Retinal pigment epithelial cell (primary cell): ENCODE data around the gene ZNF84.

ENCODE experiments used
- DNase-seq: peaks from one replicate; pipeline ENCODE4 v3.0.0-alpha.2; 2010; ENCODE audit warnings: low read depth
- H3K4me3 ChIP-seq: 2 replicates; pipeline ENCODE4 v1.5.1; 2011; ENCODE audit warnings: mild to moderate bottlenecking, low read length, control low read depth, moderate library complexity
- TF ChIP-seq, protein P1 (sequence below): conservative IDR thresholded peaks from 2 replicates; pipeline ENCODE4 v1.5.1; 2011; ENCODE audit warnings: low read depth, low read length, control low read depth, inconsistent platforms

Gene ZNF84

DNA sequence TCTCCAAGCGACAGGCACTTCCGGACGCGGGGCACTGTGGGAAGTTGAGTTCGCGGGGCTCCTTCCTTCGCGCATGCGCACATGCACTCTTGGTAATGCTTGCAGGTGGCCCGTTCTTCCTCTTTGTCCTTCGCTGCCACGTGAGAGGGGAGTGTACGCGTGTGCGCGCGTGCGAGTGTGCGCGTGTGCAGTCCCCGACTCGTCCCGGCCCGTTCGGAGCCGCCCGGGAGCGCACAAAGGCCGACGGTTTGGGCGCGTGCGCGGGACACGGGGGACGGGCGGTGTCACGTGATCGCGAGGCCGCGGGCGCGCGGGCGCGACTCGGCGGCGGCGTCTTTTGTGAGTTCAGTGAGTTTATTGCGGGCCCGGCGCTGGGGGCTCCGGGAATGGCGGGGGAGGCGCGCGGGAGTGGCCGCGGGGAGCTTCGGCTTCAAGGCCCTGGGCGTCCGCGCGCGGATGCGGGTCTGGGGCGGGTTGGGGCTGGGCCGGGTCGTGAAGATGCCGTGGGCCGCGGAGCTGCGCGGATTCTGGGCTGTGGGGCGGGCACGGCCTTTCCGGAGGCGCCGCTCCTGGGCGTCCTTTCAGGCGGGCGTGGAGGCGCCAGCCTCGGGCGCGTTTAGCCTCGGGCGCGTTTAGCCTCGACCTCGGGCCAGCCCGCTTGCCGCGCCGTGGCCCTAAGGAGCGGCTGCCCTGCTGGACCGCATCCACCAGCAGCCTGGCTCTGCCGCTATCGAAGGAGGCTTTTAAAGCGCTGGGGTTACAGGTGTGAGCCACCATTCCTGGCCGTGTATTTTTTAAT lies at the start of gene ZNF84:
TSS of gene ZNF84 (plus strand) at position 303 of the 799 bp plus-strand sequence. CDS start 3,959 bp downstream, outside the sequence.
- peak within 1 kb of the TSS; percentile 67 for H3K4me3 ChIP-seq
- TF ChIP-seq, protein P1, sequence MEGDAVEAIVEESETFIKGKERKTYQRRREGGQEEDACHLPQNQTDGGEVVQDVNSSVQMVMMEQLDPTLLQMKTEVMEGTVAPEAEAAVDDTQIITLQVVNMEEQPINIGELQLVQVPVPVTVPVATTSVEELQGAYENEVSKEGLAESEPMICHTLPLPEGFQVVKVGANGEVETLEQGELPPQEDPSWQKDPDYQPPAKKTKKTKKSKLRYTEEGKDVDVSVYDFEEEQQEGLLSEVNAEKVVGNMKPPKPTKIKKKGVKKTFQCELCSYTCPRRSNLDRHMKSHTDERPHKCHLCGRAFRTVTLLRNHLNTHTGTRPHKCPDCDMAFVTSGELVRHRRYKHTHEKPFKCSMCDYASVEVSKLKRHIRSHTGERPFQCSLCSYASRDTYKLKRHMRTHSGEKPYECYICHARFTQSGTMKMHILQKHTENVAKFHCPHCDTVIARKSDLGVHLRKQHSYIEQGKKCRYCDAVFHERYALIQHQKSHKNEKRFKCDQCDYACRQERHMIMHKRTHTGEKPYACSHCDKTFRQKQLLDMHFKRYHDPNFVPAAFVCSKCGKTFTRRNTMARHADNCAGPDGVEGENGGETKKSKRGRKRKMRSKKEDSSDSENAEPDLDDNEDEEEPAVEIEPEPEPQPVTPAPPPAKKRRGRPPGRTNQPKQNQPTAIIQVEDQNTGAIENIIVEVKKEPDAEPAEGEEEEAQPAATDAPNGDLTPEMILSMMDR: no peak
- DNase-seq: peak; percentile 95

DNA sequence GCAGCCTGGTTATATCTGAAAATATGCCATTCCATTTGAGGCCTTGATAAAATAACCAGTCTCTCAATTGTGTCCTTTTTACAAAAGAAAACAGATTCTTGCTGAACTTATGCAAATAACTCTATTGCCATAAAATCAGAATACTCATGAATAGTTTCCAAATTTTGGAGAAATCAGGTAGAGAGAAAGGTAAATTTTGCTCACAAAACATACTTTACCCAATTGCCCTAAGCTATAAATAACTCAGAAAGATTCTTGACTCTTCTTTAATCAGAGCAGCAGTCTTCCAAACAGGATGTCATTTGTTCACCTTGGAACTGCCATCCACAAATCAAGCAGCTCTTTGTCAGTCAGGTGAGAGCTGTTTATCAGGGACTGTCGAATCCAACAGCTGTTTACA lies 38.6 kb upstream of the ZNF84 start:
- no peak overlapping the region for H3K4me3 ChIP-seq
- DNase-seq: no peak
- TF ChIP-seq, protein P1: no peak

DNA sequence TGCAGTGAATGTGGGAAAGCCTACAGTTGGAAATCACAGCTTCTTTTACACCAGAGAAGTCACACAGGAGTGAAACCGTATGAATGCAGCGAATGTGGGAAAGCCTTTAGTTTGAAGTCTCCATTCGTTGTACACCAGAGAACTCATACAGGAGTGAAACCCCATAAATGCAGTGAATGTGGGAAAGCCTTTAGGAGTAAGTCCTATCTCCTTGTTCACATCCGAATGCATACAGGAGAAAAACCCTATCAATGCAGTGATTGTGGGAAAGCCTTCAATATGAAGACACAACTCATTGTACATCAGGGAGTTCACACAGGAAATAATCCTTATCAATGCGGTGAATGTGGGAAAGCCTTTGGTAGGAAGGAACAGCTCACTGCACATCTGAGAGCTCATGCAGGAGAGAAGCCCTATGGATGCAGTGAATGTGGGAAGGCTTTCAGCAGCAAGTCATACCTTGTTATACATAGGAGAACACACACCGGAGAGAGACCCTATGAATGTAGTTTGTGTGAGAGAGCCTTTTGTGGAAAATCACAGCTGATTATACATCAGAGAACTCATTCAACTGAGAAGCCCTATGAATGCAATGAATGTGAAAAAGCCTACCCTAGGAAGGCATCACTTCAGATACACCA lies 26.5 kb upstream of the ZNF84 start:
- TF ChIP-seq, protein P1: no peak
- no peak overlapping the region for H3K4me3 ChIP-seq
- DNase-seq: no peak

DNA sequence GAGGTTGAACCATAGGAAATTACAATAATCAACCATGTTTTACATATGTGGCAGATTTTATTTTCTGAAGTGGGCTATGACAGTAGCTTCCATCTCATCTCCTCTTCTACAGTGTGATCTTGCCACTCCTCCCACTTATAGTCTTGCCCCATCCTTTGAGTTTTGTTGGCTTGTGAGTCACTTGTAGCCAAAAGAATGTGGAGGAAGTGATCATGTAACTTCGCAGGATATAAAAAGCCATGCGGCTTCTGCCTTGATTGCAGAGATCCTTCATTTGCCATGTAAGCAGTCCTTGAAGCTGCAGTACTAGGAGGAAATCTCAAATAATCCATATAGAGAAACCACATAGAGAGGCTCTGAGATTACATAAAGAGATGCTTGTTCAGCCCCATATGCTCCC lies 13.7 kb upstream of the ZNF84 start:
- DNase-seq: no peak
- TF ChIP-seq, protein P1: no peak
- H3K4me3 ChIP-seq: no peak overlapping the region

DNA sequence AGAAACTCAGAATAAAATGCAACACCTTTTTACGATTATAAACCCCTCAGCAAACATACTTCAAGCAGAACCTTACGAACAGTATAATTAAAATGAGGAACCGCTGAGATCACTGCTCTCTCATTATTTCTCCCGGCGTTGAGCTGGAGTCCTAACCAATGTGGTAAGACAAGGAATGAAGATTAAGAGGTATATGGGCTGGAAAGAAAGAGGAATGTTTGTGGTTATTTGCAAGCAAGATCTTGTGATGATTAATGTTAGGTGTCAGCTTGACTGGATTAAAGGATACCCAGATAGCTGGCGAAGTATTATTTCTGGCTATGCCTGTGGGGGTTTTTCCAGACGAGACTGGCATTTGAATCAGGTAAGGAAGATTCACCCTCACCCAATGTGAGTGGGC lies 10.3 kb upstream of the ZNF84 start:
- TF ChIP-seq, protein P1: no peak
- DNase-seq: peak; percentile 8
- no peak overlapping the region for H3K4me3 ChIP-seq

DNA sequence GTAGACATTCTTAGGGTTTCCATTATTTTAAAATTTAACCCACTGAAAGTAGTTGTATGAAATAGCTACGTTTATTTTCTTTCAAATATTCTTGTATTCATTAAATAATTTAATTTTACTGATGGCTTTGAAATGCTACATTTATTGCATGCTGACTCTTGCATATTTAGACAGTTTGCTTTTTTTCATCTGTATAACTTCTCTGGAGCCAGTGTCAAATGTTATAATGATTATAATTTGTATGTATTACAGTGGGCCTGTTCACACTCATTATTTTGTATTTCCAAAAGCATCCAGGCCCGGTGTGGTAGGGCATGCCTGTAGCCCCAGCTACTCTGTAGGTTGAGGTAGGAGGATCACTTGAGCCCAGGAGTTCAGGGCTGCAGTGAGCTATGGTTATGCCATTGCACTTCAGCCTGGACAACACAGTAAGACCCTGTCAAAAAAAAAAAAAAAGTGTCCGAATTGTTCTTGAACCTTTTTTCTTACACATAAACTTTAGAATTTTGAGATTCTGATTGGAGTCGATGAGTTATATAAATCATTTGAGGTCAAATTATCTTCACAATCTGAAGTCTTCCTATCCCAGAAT lies 905 bp downstream of the ZNF84 start:
- no peak for DNase-seq
- H3K4me3 ChIP-seq: peak overlapping the region; percentile 67
- TF ChIP-seq, protein P1: no peak
